Naive thymus-derived CD8-positive, alpha-beta T cell (primary cell): ENCODE results near the gene RIMBP2. TPM values are rescaled to one million over a fixed set of nuclear protein-coding genes. Genes with fewer than 3 reads are reported as not detected.

ENCODE experiments used
- ATAC-seq, 2 donors: fragments of 150-1000 bp; cut with Tn5 transposase in 1 of 2; sonication (Bioruptor Pico), chemical (Tn5 transposase) in 1 of 2; 1 replicate in 1 of 2; 2 replicates in 1 of 2; pipeline ENCODE4 v1.10.0; 2021; ENCODE audit warnings: mild to moderate bottlenecking in 2 of 2, moderate library complexity in 2 of 2
- POLR2A ChIA-PET: fragments of 350-600 bp; sonication (Branson Sonifier 250); formaldehyde crosslinking; loops from one replicate; lab custom pipeline; 2021; ENCODE audit warnings: antibody characterized with exemption; lab: Charles Lee
- DNase-seq, 10 donors: peaks; one replicate each; pipeline versions ENCODE4 v3.0.0 to v3.0.0-alpha.2; 2020 to 2022
- H3K27ac Mint-ChIP-seq, 10 donors: one replicate each; pipeline ENCODE4 v1.8.0; 2020 to 2022; ENCODE audit warnings: mild to moderate bottlenecking in 10 of 10, mixed read lengths in 10 of 10, moderate library complexity in 4 of 10, inconsistent platforms in 1 of 10
- H3K27me3 Mint-ChIP-seq, 5 donors: one replicate each; pipeline ENCODE4 v1.8.0; 2021 to 2022; ENCODE audit warnings: mixed read lengths in 5 of 5
- H3K36me3 Mint-ChIP-seq, 3 donors: one replicate each; pipeline ENCODE4 v1.8.0; 2020 to 2022; ENCODE audit warnings: mixed read lengths in 3 of 3, mild to moderate bottlenecking in 2 of 3, inconsistent platforms in 1 of 3
- H3K4me1 Mint-ChIP-seq, 4 donors: one replicate each; pipeline ENCODE4 v1.8.0; 2021 to 2022; ENCODE audit warnings: mixed read lengths in 4 of 4
- H3K4me3 Mint-ChIP-seq, 10 donors: one replicate each; pipeline ENCODE4 v1.8.0; 2020 to 2022; ENCODE audit warnings: mild to moderate bottlenecking in 10 of 10, mixed read lengths in 10 of 10, moderate library complexity in 6 of 10, inconsistent platforms in 1 of 10
- H3K9me3 Mint-ChIP-seq, 9 donors: one replicate each; pipeline ENCODE4 v1.8.0; 2020 to 2022; ENCODE audit warnings: mixed read lengths in 9 of 9, mild to moderate bottlenecking in 3 of 9, inconsistent platforms in 1 of 9, moderate library complexity in 1 of 9
- polyA plus RNA-seq, 3 donors: library from polyadenylated mRNA; unstranded; fragments of 300-500 nt; fragmentation: Illumina TruSeq; gene quantifications; one replicate each; pipeline ENCODE4 v1.2.3, GENCODE V29; 2021
- total RNA-seq, 8 experiments: library from RNA in 2 of 8; stranded (reverse) in 2 of 8; gene quantifications; one replicate each; pipeline ENCODE4 v1.2.3 and lab custom pipeline; 2021 to 2026

Gene RIMBP2
- total and polyA plus RNA-seq, 5 experiments from 2014 or later = not detected

DNA sequence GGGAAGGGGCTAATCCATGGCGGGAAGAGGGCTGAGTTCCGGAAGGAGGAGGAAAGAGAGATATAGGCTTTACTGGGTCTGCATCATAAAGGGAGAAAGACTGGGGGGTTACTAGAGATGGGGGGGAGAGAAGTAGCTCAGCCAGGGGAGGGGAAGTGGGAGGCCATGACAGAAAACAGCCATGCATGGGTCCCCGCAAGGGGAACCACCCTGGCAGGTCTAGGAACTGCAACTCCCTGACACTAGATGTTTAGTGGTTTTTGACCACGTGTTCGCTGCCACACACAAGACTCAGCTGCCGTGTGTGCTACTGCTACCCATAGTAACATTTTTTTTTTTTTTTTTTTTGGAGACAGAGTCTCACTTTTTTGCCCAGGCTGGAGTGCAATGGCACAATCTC, 145.0 kb downstream of the RIMBP2 start:
- Mint-ChIP-seq H3K9me3 (peaks cover 0 to 8% (median 3%) of the 10 kb centered on the region in 9 donors), H3K36me3 (no peaks in the 10 kb centered on the region), H3K27me3 (peaks cover 0 to 11% (median 3%) of the 10 kb centered on the region in 5 donors), H3K4me3 (no peak overlapping the region), H3K27ac (no peak overlapping the region), H3K4me1 (peaks cover 0 to 8% (median 0%) of the 10 kb centered on the region in 4 donors)
- DNase-seq = no peak
- POLR2A ChIA-PET = no interaction called here
- no peak for ATAC-seq

GRCh38 chr12:130569521-130569920, 146.6 kb downstream of the RIMBP2 start:
- H3K9me3 Mint-ChIP-seq = peaks cover 0 to 21% (median 8%) of the 10 kb centered on the region in 9 donors
- peak overlapping the region in 1 of 10 donors; percentile 43 for H3K27ac Mint-ChIP-seq
- ATAC-seq (no peak), DNase-seq (no peak)
- peaks cover 0 to 6% (median 0%) of the 10 kb centered on the region in 3 donors for H3K36me3 Mint-ChIP-seq
- H3K4me3 Mint-ChIP-seq = no peak overlapping the region
- POLR2A ChIA-PET = no interaction called here
- peaks cover 0 to 8% (median 0%) of the 10 kb centered on the region in 4 donors for H3K4me1 Mint-ChIP-seq
- peaks cover 0 to 10% (median 4%) of the 10 kb centered on the region in 5 donors for H3K27me3 Mint-ChIP-seq

DNA sequence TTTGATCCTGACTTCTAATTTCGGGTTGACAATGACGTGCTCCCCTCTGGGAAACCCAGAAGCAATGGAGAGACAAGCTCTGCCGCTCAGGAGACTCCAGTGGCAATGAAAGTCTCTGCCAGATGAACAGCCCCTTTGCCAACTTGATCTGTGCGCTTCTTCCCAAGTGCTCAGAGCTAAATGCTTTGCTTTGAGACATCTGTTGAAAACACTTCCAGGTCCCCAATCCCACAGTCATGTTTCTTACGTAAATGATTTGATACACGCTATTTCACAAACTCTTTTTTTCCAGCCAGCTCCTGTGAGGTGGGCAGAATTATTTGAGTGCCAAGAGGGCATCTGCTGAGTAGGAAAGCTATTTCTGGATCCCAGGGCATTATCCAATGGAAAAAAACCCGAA, 147.6 kb downstream of the RIMBP2 start:
- Mint-ChIP-seq H3K27me3 (peaks cover 0 to 19% (median 7%) of the 10 kb centered on the region in 5 donors), H3K4me1 (peaks cover 0 to 8% (median 0%) of the 10 kb centered on the region in 4 donors), H3K4me3 (no peak overlapping the region), H3K9me3 (peaks cover 0 to 27% (median 13%) of the 10 kb centered on the region in 9 donors), H3K36me3 (peaks cover 0 to 6% (median 0%) of the 10 kb centered on the region in 3 donors), H3K27ac (no peak overlapping the region)
- POLR2A ChIA-PET = no interaction called here
- ATAC-seq = no peak
- DNase-seq = no peak

DNA sequence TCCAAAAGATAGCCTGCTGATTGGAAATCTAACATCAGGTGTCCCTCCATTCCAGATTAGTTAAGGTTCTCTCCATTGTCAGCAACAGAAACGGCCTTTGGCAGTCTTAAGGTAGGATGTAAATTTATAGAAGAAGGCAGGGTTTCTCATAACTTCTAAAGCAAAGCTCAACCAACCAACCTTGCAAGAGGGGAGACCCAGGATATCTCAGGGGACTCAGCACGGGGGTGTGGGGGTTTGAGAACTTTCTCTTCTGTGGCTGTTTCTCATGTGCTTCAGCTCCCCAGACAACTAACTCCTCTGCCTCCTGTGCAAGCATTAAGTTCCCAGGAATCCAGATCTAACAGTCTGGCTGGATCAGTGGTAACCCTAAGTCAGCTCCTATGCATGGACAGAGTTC, 148.1 kb downstream of the RIMBP2 start:
- DNase-seq = no peak
- peaks cover 0 to 6% (median 0%) of the 10 kb centered on the region in 3 donors for H3K36me3 Mint-ChIP-seq
- peaks cover 0 to 27% (median 13%) of the 10 kb centered on the region in 9 donors for H3K9me3 Mint-ChIP-seq
- H3K4me1 Mint-ChIP-seq = peaks cover 0 to 8% (median 0%) of the 10 kb centered on the region in 4 donors
- no peak for ATAC-seq
- H3K27ac Mint-ChIP-seq = no peak overlapping the region
- no peak overlapping the region for H3K4me3 Mint-ChIP-seq
- H3K27me3 Mint-ChIP-seq = peaks cover 0 to 21% (median 7%) of the 10 kb centered on the region in 5 donors
- POLR2A ChIA-PET = no interaction called here

- peaks cover 0 to 27% (median 13%) of the 10 kb centered on the region in 9 donors for H3K9me3 Mint-ChIP-seq
- peak overlapping the region in 1 of 10 donors; percentile 24 for H3K27ac Mint-ChIP-seq
- POLR2A ChIA-PET = no interaction called here
- H3K4me3 Mint-ChIP-seq = no peak overlapping the region
- ATAC-seq (no peak), DNase-seq (no peak)
- H3K4me1 Mint-ChIP-seq = peaks cover 0 to 8% (median 0%) of the 10 kb centered on the region in 4 donors
- H3K36me3 Mint-ChIP-seq = peaks cover 0 to 6% (median 0%) of the 10 kb centered on the region in 3 donors
- H3K27me3 Mint-ChIP-seq = peaks cover 0 to 21% (median 7%) of the 10 kb centered on the region in 5 donors
Observed at GRCh38 chr12:130566446-130567155, 149.5 kb downstream of the RIMBP2 start.

DNA sequence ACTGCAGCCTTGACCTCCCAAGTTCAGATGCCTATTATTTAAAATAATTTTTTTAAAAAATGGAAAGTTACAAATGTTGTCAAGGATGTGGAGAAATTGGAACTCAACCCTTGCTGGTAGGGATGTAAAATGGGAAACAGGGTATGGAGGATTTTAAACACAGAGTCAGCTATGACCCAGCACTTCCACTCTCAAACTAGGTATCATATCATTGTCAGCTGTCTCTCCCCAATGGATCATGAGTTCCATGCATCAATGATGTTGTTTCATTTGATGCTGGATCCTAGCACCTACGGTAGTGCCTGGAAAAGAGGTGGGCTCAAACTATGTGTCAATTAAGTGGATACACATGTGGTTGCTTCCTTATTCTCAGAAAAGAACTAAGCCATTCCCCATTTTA, 150.9 kb downstream of the RIMBP2 start:
- Mint-ChIP-seq H3K27me3 (peaks cover 0 to 21% (median 7%) of the 10 kb centered on the region in 5 donors), H3K4me1 (no peaks in the 10 kb centered on the region), H3K36me3 (peaks cover 0 to 6% (median 0%) of the 10 kb centered on the region in 3 donors), H3K27ac (no peak overlapping the region), H3K4me3 (no peak overlapping the region), H3K9me3 (peaks cover 0 to 27% (median 13%) of the 10 kb centered on the region in 9 donors)
- no peak for ATAC-seq
- POLR2A ChIA-PET = no interaction called here
- no peak for DNase-seq

- POLR2A ChIA-PET = interaction anchor here (0.6 kb wide), 1 partner anchor 909 kb away, joined by 3 read pairs; no protein-coding TSS in a partner anchor
- Mint-ChIP-seq H3K4me3 (no peak overlapping the region), H3K27me3 (peaks cover 0 to 21% (median 5%) of the 10 kb centered on the region in 5 donors), H3K36me3 (peaks cover 0 to 6% (median 0%) of the 10 kb centered on the region in 3 donors), H3K9me3 (peaks cover 0 to 27% (median 12%) of the 10 kb centered on the region in 9 donors), H3K4me1 (no peaks in the 10 kb centered on the region), H3K27ac (peak overlapping the region in 1 of 10 donors; percentile 80)
- ATAC-seq (no peak), DNase-seq (no peak)
Observed at GRCh38 chr12:130563323-130563722, 152.8 kb downstream of the RIMBP2 start.

DNA sequence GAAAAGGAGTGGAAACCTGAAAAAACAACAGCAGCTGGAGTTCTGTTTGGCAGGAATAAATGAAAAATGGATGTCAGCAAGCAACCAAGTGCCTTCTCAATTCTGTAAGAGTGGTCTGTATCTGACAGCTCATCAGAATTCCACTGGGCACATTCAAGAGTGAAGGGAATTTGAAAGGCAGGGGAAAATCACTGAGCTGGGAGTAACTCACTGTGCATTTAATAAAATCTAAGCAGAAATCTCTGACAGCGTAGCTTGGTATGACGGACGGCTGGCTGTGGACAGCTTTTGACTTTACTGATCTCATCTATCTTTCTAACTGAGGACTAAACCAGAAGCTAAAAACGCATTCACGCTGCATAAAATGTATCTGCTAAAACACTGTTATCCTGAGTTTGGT, 153.4 kb downstream of the RIMBP2 start:
- H3K9me3 Mint-ChIP-seq = peaks cover 0 to 27% (median 12%) of the 10 kb centered on the region in 9 donors
- no peak overlapping the region for H3K27ac Mint-ChIP-seq
- POLR2A ChIA-PET = interaction anchor here (0.6 kb wide), 1 partner anchor 910 kb away, joined by 3 read pairs; no protein-coding TSS in a partner anchor
- DNase-seq (no peak), ATAC-seq (no peak)
- H3K36me3 Mint-ChIP-seq = peaks cover 0 to 6% (median 0%) of the 10 kb centered on the region in 3 donors
- no peaks in the 10 kb centered on the region for H3K4me1 Mint-ChIP-seq
- H3K27me3 Mint-ChIP-seq = peaks cover 0 to 27% (median 6%) of the 10 kb centered on the region in 5 donors
- no peak overlapping the region for H3K4me3 Mint-ChIP-seq

DNA sequence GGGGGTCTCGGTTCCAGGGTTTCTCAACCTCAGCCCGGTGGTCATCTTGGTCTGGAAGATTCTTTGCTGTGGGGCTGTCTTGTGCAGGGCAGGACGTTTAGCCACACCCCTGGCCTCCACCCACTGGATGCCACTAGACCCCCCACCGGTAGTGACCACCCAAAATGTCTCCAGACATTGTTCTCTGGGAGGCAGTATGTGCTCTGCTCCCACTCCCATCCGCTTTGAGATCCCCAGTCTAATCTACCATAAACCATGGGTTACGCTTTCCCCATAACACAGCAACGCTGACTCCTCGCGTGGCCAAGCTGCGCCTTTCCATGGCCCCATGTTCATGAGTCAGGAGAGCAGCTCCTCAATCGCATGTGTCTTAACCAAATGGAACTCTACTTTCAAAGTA, 155.8 kb downstream of the RIMBP2 start:
- H3K27me3 Mint-ChIP-seq = peaks cover 1 to 35% (median 7%) of the 10 kb centered on the region in 5 donors
- no peak for ATAC-seq
- no peak overlapping the region for H3K27ac Mint-ChIP-seq

GRCh38 chr12:130559806-130560205, 156.3 kb downstream of the RIMBP2 start:
- peaks cover 0 to 16% (median 4%) of the 10 kb centered on the region in 9 donors for H3K9me3 Mint-ChIP-seq
- POLR2A ChIA-PET = no interaction called here
- H3K27me3 Mint-ChIP-seq = peaks cover 1 to 35% (median 7%) of the 10 kb centered on the region in 5 donors
- H3K4me1 Mint-ChIP-seq = no peaks in the 10 kb centered on the region
- no peaks in the 10 kb centered on the region for H3K36me3 Mint-ChIP-seq
- H3K27ac Mint-ChIP-seq = no peak overlapping the region
- no peak for DNase-seq
- H3K4me3 Mint-ChIP-seq = no peak overlapping the region
- no peak for ATAC-seq

More for the DNA sequence above, 155.8 kb downstream of the RIMBP2 start:
- Mint-ChIP-seq H3K9me3 (peaks cover 0 to 16% (median 6%) of the 10 kb centered on the region in 9 donors), H3K4me3 (no peak overlapping the region), H3K4me1 (no peaks in the 10 kb centered on the region), H3K36me3 (peaks cover 0 to 1% (median 0%) of the 10 kb centered on the region in 3 donors)
- no peak for DNase-seq
- POLR2A ChIA-PET = no interaction called here

GRCh38 chr12:130557886-130558765, 158.0 kb downstream of the RIMBP2 start:
- Mint-ChIP-seq H3K36me3 (no peaks in the 10 kb centered on the region), H3K9me3 (peaks cover 0 to 3% (median 0%) of the 10 kb centered on the region in 9 donors), H3K27me3 (peaks cover 1 to 28% (median 8%) of the 10 kb centered on the region in 5 donors), H3K4me3 (no peak overlapping the region), H3K4me1 (no peaks in the 10 kb centered on the region), H3K27ac (no peak overlapping the region)
- POLR2A ChIA-PET = no interaction called here
- no peak for DNase-seq
- no peak for ATAC-seq

GRCh38 chr12:130557201-130557600, 158.9 kb downstream of the RIMBP2 start:
- Mint-ChIP-seq H3K4me3 (no peak overlapping the region), H3K4me1 (no peaks in the 10 kb centered on the region), H3K36me3 (no peaks in the 10 kb centered on the region), H3K9me3 (peaks cover 0 to 7% (median 3%) of the 10 kb centered on the region in 9 donors), H3K27ac (no peak overlapping the region), H3K27me3 (peaks cover 1 to 28% (median 8%) of the 10 kb centered on the region in 5 donors)
- DNase-seq (no peak), ATAC-seq (no peak)
- POLR2A ChIA-PET = no interaction called here
